ENCODE results near the gene SIRT6.
"Not testable (repeated sequence)": the region's sequence is repeated elsewhere in the genome, so short reads cannot be mapped to it uniquely, and the experiment has no call there.

The SIRT6 gene

DNA sequence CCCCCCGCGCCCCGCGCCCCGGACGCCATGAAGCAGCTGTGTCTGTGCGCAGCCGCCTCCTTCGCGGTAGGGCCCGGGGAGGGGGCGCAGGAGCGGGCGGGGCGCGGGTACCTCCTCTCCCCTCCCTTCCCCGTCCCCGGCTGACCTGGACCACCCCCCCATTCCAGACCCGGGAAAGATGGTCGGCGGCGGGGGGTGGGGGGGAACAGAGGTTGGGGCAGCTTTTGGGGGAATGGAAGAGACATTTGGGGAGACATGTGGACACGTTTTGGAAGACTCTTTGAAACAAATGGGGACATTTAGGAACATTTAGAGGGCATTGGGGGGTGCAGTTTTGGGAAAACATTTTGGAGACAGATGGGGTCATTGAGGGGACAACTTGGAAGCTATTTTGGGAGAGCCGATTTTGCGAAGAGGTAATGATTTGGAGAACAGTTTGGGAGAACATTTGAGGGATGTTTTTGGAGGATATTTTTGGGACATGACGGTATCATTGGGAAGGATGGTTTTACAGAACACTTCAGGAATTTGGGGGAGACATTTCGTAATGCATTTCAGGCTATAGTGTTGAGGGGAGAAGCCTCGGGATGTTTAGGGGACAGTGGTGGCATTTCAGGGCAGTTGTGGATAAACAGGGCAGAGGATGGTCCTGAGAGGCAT lies 16.2 kb upstream of the SIRT6 start:
- no peak for DNase-seq

GRCh38 chr19:4197625-4198466 lies 15.5 kb upstream of the SIRT6 start:
- no peak for DNase-seq

DNA sequence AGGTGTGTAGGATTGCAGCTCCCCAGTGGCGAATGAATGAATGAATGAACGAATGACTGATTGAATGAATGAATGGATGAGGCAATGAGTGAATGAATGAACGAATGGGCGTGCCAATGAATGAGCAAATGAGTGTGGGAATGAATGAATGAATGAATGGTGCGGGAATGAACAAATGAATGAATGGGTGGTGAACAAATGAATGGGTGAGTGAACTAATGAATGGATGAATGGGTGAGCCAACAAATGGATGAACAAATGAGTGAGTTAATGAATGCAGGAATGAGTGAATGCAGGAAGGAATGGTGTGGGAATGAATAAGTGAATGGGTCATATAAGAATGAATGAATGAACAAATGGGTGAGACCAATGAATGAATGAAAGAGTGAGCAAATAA lies 14.9 kb upstream of the SIRT6 start:
- DNase-seq = no peak

DNA sequence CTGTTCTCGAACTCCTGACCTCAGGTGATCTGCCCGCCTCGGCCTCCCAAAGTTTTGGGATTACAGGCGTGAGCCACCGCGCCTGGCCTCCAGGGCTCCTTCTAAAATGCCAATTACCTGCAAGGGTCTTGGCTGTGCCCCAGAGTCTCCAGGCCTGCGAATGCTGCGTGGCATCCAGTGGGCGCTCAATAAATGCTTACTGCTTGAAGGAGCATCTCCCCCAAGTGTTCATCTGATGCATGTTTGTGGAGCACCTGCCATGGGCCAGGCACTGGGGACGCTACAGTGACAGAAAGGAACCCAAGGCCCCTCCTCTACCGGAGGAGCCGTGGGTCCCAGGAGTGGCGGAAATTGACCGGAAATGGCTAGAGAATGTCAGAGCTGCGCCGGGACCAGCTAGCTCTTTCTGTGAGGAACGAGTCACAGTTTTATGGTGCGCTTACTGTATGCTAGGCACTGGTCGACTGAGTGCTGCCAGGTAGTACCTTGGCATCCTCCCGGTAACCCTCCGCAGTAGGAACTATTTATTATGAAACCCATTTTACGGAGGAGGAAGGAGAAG lies 14.3 kb upstream of the SIRT6 start:
- no peak for DNase-seq

- no peak for DNase-seq
Measured at GRCh38 chr19:4196009-4196408, 13.6 kb upstream of the SIRT6 start.

DNA sequence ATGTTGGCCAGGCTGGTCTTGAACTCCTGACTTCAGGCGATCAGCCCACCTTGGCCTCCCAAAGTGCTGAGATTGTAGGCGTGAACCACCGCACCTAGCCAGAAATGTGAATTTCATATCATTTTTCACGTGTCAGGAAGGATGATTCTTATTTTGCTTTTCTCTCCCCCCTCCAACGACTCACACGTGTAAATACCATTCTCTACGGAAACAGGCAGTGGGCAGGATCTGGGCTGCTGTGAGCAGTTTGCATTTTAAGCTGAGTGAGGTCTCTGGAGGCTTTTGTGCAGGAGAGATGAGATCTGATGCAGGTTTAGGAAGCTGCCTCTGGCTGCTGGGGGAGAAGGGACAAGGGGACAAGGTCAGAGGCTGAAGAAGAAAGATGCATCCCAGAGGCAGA lies 12.0 kb upstream of the SIRT6 start:
- DNase-seq = no peak

DNA sequence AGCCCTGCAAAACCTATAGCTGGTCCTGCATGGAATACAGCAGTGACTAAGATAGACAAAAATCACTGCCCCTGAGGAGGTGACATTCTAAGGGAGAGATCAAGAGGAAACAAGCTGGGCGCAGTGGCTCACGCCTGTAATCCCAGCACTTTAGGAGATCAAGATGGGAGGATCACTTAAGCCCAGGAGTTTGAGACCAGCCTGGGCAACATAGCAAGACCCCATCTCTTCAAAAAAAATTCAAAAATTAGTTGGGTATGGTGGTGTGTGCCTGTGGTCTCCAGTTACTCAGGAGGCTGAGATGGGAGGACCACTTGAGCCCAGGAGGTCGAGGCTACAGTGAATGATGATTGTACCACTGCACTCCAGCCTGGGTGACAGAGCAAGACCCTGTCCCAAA lies 10.2 kb upstream of the SIRT6 start:
- not testable (repeated sequence) for DNase-seq

DNA sequence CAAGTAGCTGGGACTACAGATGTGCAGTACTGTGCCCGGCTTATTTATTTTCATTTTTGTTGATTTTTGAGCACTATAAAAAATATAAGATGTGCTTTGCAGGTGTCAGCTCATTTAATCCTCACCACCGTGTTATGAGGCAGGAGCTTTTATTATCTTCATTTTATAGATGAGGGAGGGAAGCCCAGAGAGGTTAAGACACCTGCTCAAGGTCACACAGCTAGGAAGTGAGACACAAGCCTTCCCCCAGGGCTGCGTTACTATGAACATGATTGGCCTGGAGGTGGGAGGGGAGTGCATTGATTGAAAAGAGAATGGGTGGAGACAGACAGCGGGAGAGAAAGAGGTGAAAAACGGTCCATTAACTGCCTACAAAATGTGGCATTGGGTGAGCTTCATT lies 7.3 kb upstream of the SIRT6 start:
- DNase-seq = no peak

- DNase-seq = no peak
Measured at GRCh38 chr19:4187313-4188122, 5.2 kb upstream of the SIRT6 start.

- no peak for DNase-seq
Measured at GRCh38 chr19:4186087-4186993, 4.0 kb upstream of the SIRT6 start.

- DNase-seq = no peak
Measured at GRCh38 chr19:4185413-4186086, 3.2 kb upstream of the SIRT6 start.

GRCh38 chr19:4184718-4185352 lies 2.5 kb upstream of the SIRT6 start:
- DNase-seq = no peak

GRCh38 chr19:4183967-4184717 lies 1.8 kb upstream of the SIRT6 start:
- DNase-seq = no peak

DNA sequence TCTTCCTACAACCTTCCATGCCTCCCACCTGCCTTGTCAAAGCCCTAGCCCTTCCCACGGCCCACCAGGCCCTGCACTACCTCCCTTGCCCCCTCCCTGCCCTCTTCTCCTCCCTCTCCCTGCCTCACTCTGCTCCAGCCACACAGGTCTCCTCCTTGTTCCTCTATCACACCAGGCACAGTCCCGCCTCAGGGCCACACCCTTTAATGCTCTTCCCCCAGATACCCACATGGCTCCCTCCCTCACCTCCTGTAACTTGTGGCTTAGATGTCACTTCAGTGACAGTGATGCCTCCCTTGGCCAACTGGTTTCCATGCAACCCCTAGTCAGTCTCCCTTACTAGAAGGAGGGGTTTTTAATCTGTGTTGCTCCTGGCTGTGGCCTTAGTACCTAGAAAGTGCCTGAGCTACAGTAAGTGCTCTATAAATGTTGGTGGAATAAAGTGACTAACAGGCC lies 1.3 kb downstream of the SIRT6 start:
- DNase-seq = no peak

- DNase-seq = no peak
Measured at GRCh38 chr19:4178990-4179389, 3.4 kb downstream of the SIRT6 start.

GRCh38 chr19:4177146-4177545 lies 5.2 kb downstream of the SIRT6 start:
- no peak for DNase-seq

DNA sequence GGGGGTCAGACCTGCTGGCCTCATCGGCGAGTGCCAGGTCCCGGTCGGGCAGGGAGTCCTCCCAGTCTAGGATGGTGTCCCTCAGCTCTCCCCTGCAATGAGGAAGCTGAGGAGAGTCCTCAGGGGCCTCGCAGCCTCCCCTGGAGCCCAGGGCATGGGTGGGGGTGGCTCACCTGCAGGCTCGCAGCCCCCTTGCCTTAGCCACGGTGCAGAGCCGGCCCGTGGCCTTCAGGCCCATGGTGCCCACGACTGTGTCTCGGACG lies 6.8 kb downstream of the SIRT6 start:
- no peak for DNase-seq

DNA sequence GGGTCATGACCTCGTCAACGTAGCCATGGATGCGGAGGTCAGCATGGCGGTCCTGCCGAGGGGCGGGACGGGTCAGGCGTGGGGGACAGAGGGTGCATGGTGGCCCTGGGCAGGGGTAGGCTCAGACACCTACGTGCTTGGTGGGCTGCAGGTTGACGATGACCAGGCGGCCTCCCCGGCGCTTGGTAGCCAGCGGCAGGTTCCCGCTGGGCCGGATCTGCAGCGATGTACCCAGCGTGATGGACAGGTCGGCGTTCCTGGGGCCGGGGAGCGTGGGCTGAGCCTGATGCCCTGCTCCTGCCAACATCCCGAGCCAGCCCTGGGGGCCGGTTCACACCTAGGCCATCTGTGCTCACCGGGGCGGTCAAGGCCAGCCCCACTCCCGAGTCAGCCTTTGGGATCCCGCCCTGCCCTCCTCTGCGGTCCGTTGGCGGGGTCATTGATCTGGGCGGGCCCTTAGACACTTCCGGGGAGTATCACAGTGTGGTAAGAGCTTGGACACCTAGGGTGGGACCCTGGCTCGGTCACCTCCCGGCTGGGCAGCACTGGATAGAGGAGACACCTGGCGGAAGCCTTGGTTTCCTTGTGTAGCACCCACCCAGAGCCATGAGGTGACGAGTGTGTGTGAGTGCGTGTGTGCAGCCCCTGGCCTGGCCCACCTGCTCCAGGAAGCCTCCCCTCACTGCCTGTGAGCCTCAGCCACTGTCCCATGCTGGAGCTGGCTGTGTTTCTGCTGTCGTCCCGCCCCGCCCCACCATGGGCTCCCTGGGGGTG lies 7.3 kb downstream of the SIRT6 start:
- DNase-seq = no peak

- DNase-seq = no peak
Measured at GRCh38 chr19:4174213-4174894, 8.0 kb downstream of the SIRT6 start.
